SK-N-SH (cell line): ENCODE measurements around the gene PACSIN3. TPM values are rescaled to one million over a fixed set of nuclear protein-coding genes. Genes with fewer than 3 reads are reported as not detected.
A peak's percentile ranks its signal among the peaks of the same experiment; 100 is the strongest.

Source experiments
- CTCF ChIA-PET: fragments of 300-600, 350-600 bp; formaldehyde crosslinking; extraction: SDS; loops from one replicate; lab custom pipeline; 2021; lab: Yijun Ruan, JAX
- POLR2A ChIA-PET: fragments of 350-600 bp; sonication (Branson Sonifier 250); formaldehyde crosslinking; extraction: SDS; loops from one replicate; lab custom pipeline; 2020; ENCODE audit warnings: antibody characterized with exemption, inconsistent platforms; lab: Yijun Ruan, JAX
- DNase-seq: peaks from one replicate; pipeline ENCODE4 v3.0.0; 2012
- H2AFZ ChIP-seq: fragments of 200-600 bp; sonication (generic); 2 replicates; pipeline ENCODE4 v1.8.1; 2016; ENCODE audit warnings: antibody characterized with exemption, mild to moderate bottlenecking, low read depth
- H3F3A ChIP-seq: fragments of 200-600 bp; sonication (generic); replicated peaks from 2 replicates; pipeline ENCODE3; 2016; ENCODE audit warnings: antibody characterized with exemption, mild to moderate bottlenecking; ENCODE audit not compliant: insufficient read depth
- H3K27ac ChIP-seq, 2 experiments: fragments of 200-500 bp in 1 of 2; fragments of 200-600 bp in 1 of 2; sonication (Bioruptor generic) in 1 of 2; sonication (generic), shearing (Covaris generic) in 1 of 2; 2 replicates each; pipeline versions ENCODE4 v1.5.1 to v1.6.1; 2014 to 2016; ENCODE audit warnings: low read depth in 2 of 2, inconsistent platforms in 1 of 2, low read length in 1 of 2, mild to moderate bottlenecking in 1 of 2, mixed read lengths in 1 of 2
- H3K27me3 ChIP-seq: fragments of 200-600 bp; sonication (generic), shearing (Covaris generic); 2 replicates; pipeline ENCODE4 v1.6.1; 2016; ENCODE audit warnings: mixed run types; ENCODE audit not compliant: insufficient read depth
- H3K36me3 ChIP-seq, 2 experiments: fragments of 200-500 bp in 1 of 2; fragments of 200-600 bp in 1 of 2; sonication (Bioruptor generic) in 1 of 2; sonication (generic) in 1 of 2; replicated peaks in 1 of 2; 2 replicates each; pipeline versions ENCODE3 to v1.5.1; 2014 to 2016; ENCODE audit warnings: low read length in 1 of 2, mild to moderate bottlenecking in 1 of 2; ENCODE audit not compliant: insufficient read depth in 2 of 2, control insufficient read depth in 1 of 2
- H3K4me1 ChIP-seq, 2 experiments: fragments of 200-500 bp in 1 of 2; fragments of 200-600 bp in 1 of 2; sonication (Bioruptor generic) in 1 of 2; sonication (generic), shearing (Covaris generic) in 1 of 2; 2 replicates each; pipeline versions ENCODE4 v1.5.1 to v1.6.1; 2014 to 2016; ENCODE audit warnings: low read depth in 1 of 2, low read length in 1 of 2, mixed run types in 1 of 2; ENCODE audit not compliant: insufficient read depth in 2 of 2, control insufficient read depth in 1 of 2
- H3K4me2 ChIP-seq: fragments of 200-600 bp; sonication (generic), shearing (Covaris generic); 2 replicates; pipeline ENCODE4 v1.6.1; 2017; ENCODE audit warnings: mixed run types
- H3K4me3 ChIP-seq, 2 experiments: fragments of 200-500 bp in 1 of 2; fragments of 200-600 bp in 1 of 2; sonication (Bioruptor generic) in 1 of 2; sonication (generic), shearing (Covaris generic) in 1 of 2; 2 replicates each; pipeline versions ENCODE4 v1.5.1 to v1.8.1; 2014 to 2016; ENCODE audit warnings: low read depth in 2 of 2, inconsistent platforms in 1 of 2, low read length in 1 of 2, mild to moderate bottlenecking in 1 of 2, mixed read lengths in 1 of 2, moderate library complexity in 1 of 2
- H3K79me2 ChIP-seq: fragments of 200-600 bp; sonication (generic); 2 replicates; pipeline ENCODE4 v1.8.1; 2017; ENCODE audit warnings: mild to moderate bottlenecking; ENCODE audit not compliant: insufficient read depth
- H3K9ac ChIP-seq: fragments of 200-600 bp; sonication (generic); 2 replicates; pipeline ENCODE4 v1.6.1; 2017; ENCODE audit warnings: mixed run types
- H3K9me2 ChIP-seq: fragments of 200-600 bp; sonication (generic); 2 replicates; pipeline ENCODE4 v1.6.1; 2017; ENCODE audit warnings: mixed run types
- H3K9me3 ChIP-seq: fragments of 200-600 bp; sonication (generic); 2 replicates; pipeline ENCODE4 v1.6.1; 2017; ENCODE audit warnings: mixed run types, mild to moderate bottlenecking, moderate library complexity
- H4K20me1 ChIP-seq: fragments of 200-600 bp; sonication (generic); 2 replicates; pipeline ENCODE4 v1.6.1; 2017; ENCODE audit warnings: mild to moderate bottlenecking, mixed run types; ENCODE audit not compliant: insufficient read depth
- CTCF ChIP-seq: fragments of 200-600 bp; sonication (generic); IDR thresholded peaks from 2 replicates; pipeline ENCODE4 v1.6.1; 2017; ENCODE audit warnings: antibody characterized with exemption, mild to moderate bottlenecking, moderate library complexity
- ELF1 ChIP-seq: IDR thresholded peaks from 2 replicates; pipeline ENCODE4 v1.4.0; 2012
- EP300 ChIP-seq, 2 experiments: IDR thresholded peaks; 2 replicates each; pipeline versions ENCODE4 v1.4.0 to v1.6.1; 2012; ENCODE audit warnings: borderline replicate concordance in 1 of 2, low read depth in 1 of 2, low read length in 1 of 2
- EZH2phosphoT487 ChIP-seq: fragments of 200-600 bp; sonication (generic); IDR thresholded peaks from 2 replicates; pipeline ENCODE4 v1.6.1; 2017; ENCODE audit warnings: low read depth, mixed run types, mild to moderate bottlenecking, antibody characterized with exemption, moderate library complexity, borderline replicate concordance
- FOSL2 ChIP-seq: IDR thresholded peaks from 2 replicates; pipeline ENCODE4 v1.4.0; 2012; ENCODE audit warnings: low read depth, mild to moderate bottlenecking, moderate library complexity, borderline replicate concordance
- JUND ChIP-seq: IDR thresholded peaks from 2 replicates; pipeline ENCODE4 v1.4.0; 2012
- MEF2A ChIP-seq: IDR thresholded peaks from 2 replicates; pipeline ENCODE4 v1.4.0; 2012; ENCODE audit warnings: low read depth, borderline replicate concordance
- NRF1 ChIP-seq: IDR thresholded peaks from 2 replicates; pipeline ENCODE4 v1.6.1; 2012; ENCODE audit warnings: low read depth, mild to moderate bottlenecking, low read length
- POLR2AphosphoS5 ChIP-seq: IDR thresholded peaks from 2 replicates; pipeline ENCODE4 v1.6.1; 2012; ENCODE audit warnings: low read depth, low read length
- RAD21 ChIP-seq: IDR thresholded peaks from 2 replicates; pipeline ENCODE4 v1.6.1; 2012; ENCODE audit warnings: mild to moderate bottlenecking, low read length
- REST ChIP-seq: IDR thresholded peaks from 2 replicates; pipeline ENCODE4 v1.6.1; 2012; ENCODE audit warnings: mild to moderate bottlenecking, low read depth, low read length, moderate library complexity
- RXRA ChIP-seq: IDR thresholded peaks from 2 replicates; pipeline ENCODE4 v1.4.0; 2012; ENCODE audit warnings: low read depth, mild to moderate bottlenecking, borderline replicate concordance
- YY1 ChIP-seq: IDR thresholded peaks from 2 replicates; pipeline ENCODE4 v1.4.0; 2012; ENCODE audit warnings: low read depth, mild to moderate bottlenecking
- WGBS: methylation state at CpG from one replicate; pipeline ENCODE4 v1.1.6; 2017; ENCODE audit warnings: low lambda C conversion rate; 5-methylcytosine and 5-hydroxymethylcytosine counted together
- polyA plus RNA-seq, 3 experiments: library from polyadenylated mRNA; depleted of rRNA; stranded (reverse); fragments of >200 nt; gene quantifications; 2 replicates each; pipeline ENCODE4 v1.2.3, GENCODE V29; 2012
- TF ChIP-seq, protein P1 (sequence below): IDR thresholded peaks from 2 replicates; pipeline ENCODE4 v1.4.0; 2012; ENCODE audit warnings: low read depth, borderline replicate concordance

The PACSIN3 gene
- polyA plus RNA-seq, 1 of the 3 experiments (the other 2 are of a cell fraction): 31.1 TPM

- peaks cover 2 to 14% of the 10 kb centered on the region in 2 experiments; a peak in 2 of 4 replicates for H3K4me1 ChIP-seq
- H3K9me3 ChIP-seq: no peaks in the 10 kb centered on the region
- peaks cover 23 to 53% of the 10 kb centered on the region in 2 experiments for H3K36me3 ChIP-seq
- H3K79me2 ChIP-seq: peaks cover 2% of the 10 kb centered on the region; the same call in 1 of the 2 replicates
- no peak overlapping the region for H2AFZ ChIP-seq
- H3K27me3 ChIP-seq: no peaks in the 10 kb centered on the region
- no peaks in the 10 kb centered on the region for H4K20me1 ChIP-seq
- H3K27ac ChIP-seq: peak overlapping the region in 1 of 2 experiments; percentile 20; a peak in 1 of 4 replicates
- TF ChIP-seq POLR2AphosphoS5: no peak
- no peak for TF ChIP-seq JUND
- no peak for TF ChIP-seq NRF1
- TF ChIP-seq ELF1: no peak
- TF ChIP-seq CTCF: peak; percentile 38
- TF ChIP-seq EP300 (IDR thresholded peaks at IDR 0.05; ENCODE audit: borderline replicate concordance in 1 of 2, low read depth in 1 of 2, low read length in 1 of 2): no peak
- no peak for TF ChIP-seq FOSL2
- peak; percentile 51 for TF ChIP-seq RAD21
- no peak for TF ChIP-seq RXRA
- no peak for TF ChIP-seq YY1
- TF ChIP-seq MEF2A: no peak
- TF ChIP-seq REST: no peak
- TF ChIP-seq, protein P1, sequence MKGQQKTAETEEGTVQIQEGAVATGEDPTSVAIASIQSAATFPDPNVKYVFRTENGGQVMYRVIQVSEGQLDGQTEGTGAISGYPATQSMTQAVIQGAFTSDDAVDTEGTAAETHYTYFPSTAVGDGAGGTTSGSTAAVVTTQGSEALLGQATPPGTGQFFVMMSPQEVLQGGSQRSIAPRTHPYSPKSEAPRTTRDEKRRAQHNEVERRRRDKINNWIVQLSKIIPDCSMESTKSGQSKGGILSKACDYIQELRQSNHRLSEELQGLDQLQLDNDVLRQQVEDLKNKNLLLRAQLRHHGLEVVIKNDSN: no peak
- no peak for TF ChIP-seq EZH2phosphoT487
- no peak overlapping the region for H3K9ac ChIP-seq
- no peak overlapping the region for H3K4me3 ChIP-seq
- DNase-seq: peak; percentile 31
- POLR2A ChIA-PET: interaction anchor here (0.6 to 3.4 kb wide), 8 partner anchors 14 to 112 kb away, joined by 3 to 12 read pairs (median 3); partner anchors contain the start of genes ACP2 and DDB2
- 39% methylated on average over 11 of the region's 11 CpGs for WGBS
- H3F3A ChIP-seq: peaks cover 33% of the 10 kb centered on the region
- no peaks in the 10 kb centered on the region for H3K9me2 ChIP-seq
- CTCF ChIA-PET: interaction anchor here (0.7 to 5.8 kb wide), 15 partner anchors 8 to 140 kb away, joined by 3 to 31 read pairs (median 5); partner anchors contain the start of genes ACP2, ARFGAP2 and NR1H3
- H3K4me2 ChIP-seq: no peak overlapping the region; the same call in 1 of the 2 replicates
Measured at GRCh38 chr11:47233989-47234668, 47.9 kb upstream of the PACSIN3 start.
